ENCODE results near the gene ENPP1.
"Not testable (repeated sequence)": the region's sequence is repeated elsewhere in the genome, so short reads cannot be mapped to it uniquely, and the experiment has no call there.

DNA sequence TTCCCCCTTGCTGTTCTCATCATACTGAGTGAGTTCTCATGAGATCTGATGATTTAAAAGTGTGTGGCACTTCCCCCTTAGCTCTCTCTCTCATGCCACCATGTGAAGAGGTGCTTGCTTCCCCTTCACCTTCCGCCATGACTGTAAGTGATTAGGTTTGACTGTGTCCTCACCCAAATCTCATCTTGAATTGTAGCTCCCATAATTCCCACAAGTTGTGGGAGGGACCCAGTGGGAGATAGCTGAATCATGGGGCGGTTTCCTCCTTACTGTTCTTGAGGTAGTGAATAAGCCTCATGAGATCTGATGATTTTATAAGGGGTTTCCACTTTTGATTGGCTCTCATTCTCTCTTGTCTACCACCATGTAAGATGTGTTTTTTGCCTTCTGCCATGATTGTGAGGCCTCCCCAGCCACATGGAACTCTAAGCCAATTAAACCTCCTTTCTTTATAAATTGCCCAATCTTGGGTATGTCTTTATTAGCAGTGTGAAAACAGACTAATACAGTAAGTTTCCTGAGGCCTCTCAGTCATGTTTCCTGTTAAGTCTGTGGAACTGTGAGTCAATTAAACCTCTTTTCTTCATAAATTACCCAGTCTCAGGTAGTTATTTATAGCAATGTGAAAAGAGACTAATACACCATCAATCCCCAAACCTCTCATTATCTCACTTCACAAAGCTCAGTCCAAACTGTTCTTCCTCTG lies 108.4 kb downstream of the ENPP1 start:
- not testable (repeated sequence) for TF ChIP-seq POLR2A, POLR2AphosphoS5 (IDR thresholded peaks at IDR 0.05; ENCODE audit: low read depth, low read length)

All from GM12892 (cell line).